WTC11 (cell line): Measurements from ENCODE around the gene ITPK1. TPM values are rescaled to one million over a fixed set of nuclear protein-coding genes. Genes with fewer than 3 reads are reported as not detected.

Experiments used
- ATAC-seq: fragments of 200-7000 bp; cut with Tn5 transposase; 2 replicates; pipeline ENCODE4 v1.10.0; 2021; ENCODE audit warnings: mild to moderate bottlenecking, moderate library complexity
- CTCF ChIA-PET: fragments of 300-600 bp; sonication (Branson Sonifier 250); formaldehyde crosslinking; loops from one replicate; lab custom pipeline; 2021; ENCODE audit warnings: antibody characterized with exemption; lab: Charles Lee
- POLR2A ChIA-PET: fragments of 350-600 bp; sonication (Branson Sonifier 250); formaldehyde crosslinking; loops from one replicate; lab custom pipeline; 2021; ENCODE audit warnings: antibody characterized with exemption; lab: Charles Lee
- DNase-seq: peaks from one replicate; pipeline ENCODE4 v3.0.0; 2021; ENCODE audit warnings: low spot score
- H3K27ac Mint-ChIP-seq: 2 replicates; pipeline ENCODE4 v1.8.0; 2021; ENCODE audit warnings: mixed read lengths
- H3K27me3 Mint-ChIP-seq: 2 replicates; pipeline ENCODE4 v1.8.0; 2021; ENCODE audit warnings: low read depth, mild to moderate bottlenecking, moderate library complexity, mixed read lengths
- H3K36me3 Mint-ChIP-seq: 2 replicates; pipeline ENCODE4 v1.8.0; 2021; ENCODE audit warnings: mixed read lengths
- H3K4me1 Mint-ChIP-seq: 2 replicates; pipeline ENCODE4 v1.8.0; 2022; ENCODE audit warnings: mixed read lengths
- H3K4me3 Mint-ChIP-seq: 2 replicates; pipeline ENCODE4 v1.8.0; 2021; ENCODE audit warnings: mild to moderate bottlenecking, moderate library complexity, mixed read lengths
- H3K9me3 Mint-ChIP-seq: 2 replicates; pipeline ENCODE4 v1.8.0; 2021; ENCODE audit warnings: mixed read lengths
- ATF1 ChIP-seq: sonication (generic); formaldehyde crosslinking; IDR thresholded peaks from 2 replicates; pipeline ENCODE4 v1.8.1; 2023; ENCODE audit warnings: mild to moderate bottlenecking, moderate library complexity, missing genetic modification reagents
- ESRRA ChIP-seq: sonication (generic); formaldehyde crosslinking; IDR thresholded peaks from 2 replicates; pipeline ENCODE4 v1.8.1; 2022; ENCODE audit warnings: mild to moderate bottlenecking, missing genetic modification reagents, borderline replicate concordance
- KAT7 ChIP-seq: sonication (generic); formaldehyde crosslinking; IDR thresholded peaks from 2 replicates; pipeline ENCODE4 v1.8.1; 2023; ENCODE audit warnings: missing genetic modification reagents, mild to moderate bottlenecking, borderline replicate concordance
- OVOL2 ChIP-seq: fragments of 250-450 bp; sonication (Bioruptor Pico); IDR thresholded peaks from 2 replicates; pipeline ENCODE4 v1.9.0; 2021; ENCODE audit warnings: mild to moderate bottlenecking, borderline replicate concordance
- RELA ChIP-seq: sonication (generic); formaldehyde crosslinking; IDR thresholded peaks from 2 replicates; pipeline ENCODE4 v1.8.1; 2022; ENCODE audit warnings: missing genetic modification reagents, mild to moderate bottlenecking, borderline replicate concordance
- SP1 ChIP-seq: sonication (generic); formaldehyde crosslinking; conservative IDR thresholded peaks from 2 replicates; pipeline ENCODE4 v1.8.1; 2022; ENCODE audit warnings: missing genetic modification reagents
- TEAD4 ChIP-seq: sonication (generic); formaldehyde crosslinking; IDR thresholded peaks from 2 replicates; pipeline ENCODE4 v1.8.0; 2022; ENCODE audit warnings: mild to moderate bottlenecking, missing genetic modification reagents
- TP53 ChIP-seq: sonication (generic); formaldehyde crosslinking; IDR thresholded peaks from 2 replicates; pipeline ENCODE4 v1.8.1; 2023; ENCODE audit warnings: mild to moderate bottlenecking, missing genetic modification reagents
- ZNF121 ChIP-seq: sonication (generic); formaldehyde crosslinking; IDR thresholded peaks from 2 replicates; pipeline ENCODE4 v1.8.0; 2023; ENCODE audit warnings: missing genetic modification reagents
- ZNF423 ChIP-seq: fragments of 250-450 bp; sonication (Bioruptor Pico); IDR thresholded peaks from 2 replicates; pipeline ENCODE4 v2.1.2; 2022; ENCODE audit warnings: mild to moderate bottlenecking, moderate library complexity
- total RNA-seq: library from RNA; stranded (reverse); gene quantifications from 3 replicates; pipeline ENCODE4 v1.2.3, GENCODE V29; 2021
- TF ChIP-seq, protein P1 (sequence below): sonication (generic); formaldehyde crosslinking; IDR thresholded peaks from 2 replicates; pipeline ENCODE4 v1.8.0; 2022; ENCODE audit warnings: mild to moderate bottlenecking, missing genetic modification reagents
- TF ChIP-seq, protein P2 (sequence below): sonication (generic); formaldehyde crosslinking; IDR thresholded peaks from 2 replicates; pipeline ENCODE4 v1.8.1; 2023; ENCODE audit warnings: mild to moderate bottlenecking, missing genetic modification reagents
- TF ChIP-seq, protein P3 (sequence below): sonication (generic); formaldehyde crosslinking; IDR thresholded peaks from 2 replicates; pipeline ENCODE4 v1.8.1; 2022; ENCODE audit warnings: mild to moderate bottlenecking, moderate library complexity, missing genetic modification reagents
- TF ChIP-seq, protein P4 (sequence below): sonication (generic); formaldehyde crosslinking; IDR thresholded peaks from 2 replicates; pipeline ENCODE4 v1.8.0; 2023; ENCODE audit warnings: missing genetic modification reagents
- TF ChIP-seq, protein P5 (sequence below): sonication (generic); formaldehyde crosslinking; IDR thresholded peaks from 2 replicates; pipeline ENCODE4 v1.8.1; 2023; ENCODE audit warnings: mild to moderate bottlenecking, missing genetic modification reagents

ITPK1 gene
- total RNA-seq, 1 experiment from 2014 or later: 144 TPM

DNA sequence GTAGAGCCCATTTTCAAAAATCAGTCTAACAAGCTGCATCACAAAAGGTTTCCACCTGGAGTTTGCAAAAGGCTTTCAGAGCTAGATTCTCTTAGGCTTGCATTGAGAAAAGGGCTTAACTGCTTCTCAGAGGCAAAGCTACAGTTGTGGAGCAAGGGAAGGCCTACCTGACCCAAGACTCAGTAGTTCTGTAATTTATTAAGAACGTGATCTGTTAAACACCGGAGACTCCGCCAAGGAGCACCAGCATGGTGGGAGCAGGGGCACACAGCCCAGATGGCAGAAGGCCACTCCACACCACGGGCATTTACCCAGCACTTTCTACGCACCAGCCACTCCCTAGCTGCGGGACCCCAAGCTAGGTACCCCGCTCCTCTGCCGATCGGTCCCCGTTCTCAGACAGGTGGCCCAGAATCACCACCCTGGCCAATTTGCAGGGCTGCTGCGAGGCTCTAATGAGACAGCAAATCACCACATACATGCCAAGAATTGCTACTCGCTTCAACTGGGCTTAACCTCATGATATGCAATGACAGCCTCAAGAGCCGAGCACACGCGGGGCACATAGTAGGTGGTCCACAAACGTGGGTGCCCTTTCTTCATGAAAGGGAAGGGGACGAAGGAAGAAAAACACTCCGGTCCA lies 1.5 kb downstream of the ITPK1 start (continued):
- TF ChIP-seq TP53 (CRISPR knock-in tag): no peak
- TF ChIP-seq OVOL2 (CRISPR knock-in tag): no peak
- TF ChIP-seq, protein P1, sequence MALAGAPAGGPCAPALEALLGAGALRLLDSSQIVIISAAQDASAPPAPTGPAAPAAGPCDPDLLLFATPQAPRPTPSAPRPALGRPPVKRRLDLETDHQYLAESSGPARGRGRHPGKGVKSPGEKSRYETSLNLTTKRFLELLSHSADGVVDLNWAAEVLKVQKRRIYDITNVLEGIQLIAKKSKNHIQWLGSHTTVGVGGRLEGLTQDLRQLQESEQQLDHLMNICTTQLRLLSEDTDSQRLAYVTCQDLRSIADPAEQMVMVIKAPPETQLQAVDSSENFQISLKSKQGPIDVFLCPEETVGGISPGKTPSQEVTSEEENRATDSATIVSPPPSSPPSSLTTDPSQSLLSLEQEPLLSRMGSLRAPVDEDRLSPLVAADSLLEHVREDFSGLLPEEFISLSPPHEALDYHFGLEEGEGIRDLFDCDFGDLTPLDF (CRISPR knock-in tag): no peak
- TF ChIP-seq RELA (CRISPR knock-in tag): no peak
- no peak for TF ChIP-seq ATF1
- TF ChIP-seq, protein P2, sequence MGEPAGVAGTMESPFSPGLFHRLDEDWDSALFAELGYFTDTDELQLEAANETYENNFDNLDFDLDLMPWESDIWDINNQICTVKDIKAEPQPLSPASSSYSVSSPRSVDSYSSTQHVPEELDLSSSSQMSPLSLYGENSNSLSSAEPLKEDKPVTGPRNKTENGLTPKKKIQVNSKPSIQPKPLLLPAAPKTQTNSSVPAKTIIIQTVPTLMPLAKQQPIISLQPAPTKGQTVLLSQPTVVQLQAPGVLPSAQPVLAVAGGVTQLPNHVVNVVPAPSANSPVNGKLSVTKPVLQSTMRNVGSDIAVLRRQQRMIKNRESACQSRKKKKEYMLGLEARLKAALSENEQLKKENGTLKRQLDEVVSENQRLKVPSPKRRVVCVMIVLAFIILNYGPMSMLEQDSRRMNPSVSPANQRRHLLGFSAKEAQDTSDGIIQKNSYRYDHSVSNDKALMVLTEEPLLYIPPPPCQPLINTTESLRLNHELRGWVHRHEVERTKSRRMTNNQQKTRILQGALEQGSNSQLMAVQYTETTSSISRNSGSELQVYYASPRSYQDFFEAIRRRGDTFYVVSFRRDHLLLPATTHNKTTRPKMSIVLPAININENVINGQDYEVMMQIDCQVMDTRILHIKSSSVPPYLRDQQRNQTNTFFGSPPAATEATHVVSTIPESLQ: no peak
- no peak for TF ChIP-seq KAT7
- TF ChIP-seq, protein P3, sequence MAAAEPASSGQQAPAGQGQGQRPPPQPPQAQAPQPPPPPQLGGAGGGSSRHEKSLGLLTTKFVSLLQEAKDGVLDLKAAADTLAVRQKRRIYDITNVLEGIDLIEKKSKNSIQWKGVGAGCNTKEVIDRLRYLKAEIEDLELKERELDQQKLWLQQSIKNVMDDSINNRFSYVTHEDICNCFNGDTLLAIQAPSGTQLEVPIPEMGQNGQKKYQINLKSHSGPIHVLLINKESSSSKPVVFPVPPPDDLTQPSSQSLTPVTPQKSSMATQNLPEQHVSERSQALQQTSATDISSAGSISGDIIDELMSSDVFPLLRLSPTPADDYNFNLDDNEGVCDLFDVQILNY (CRISPR knock-in tag): no peak
- TF ChIP-seq SP1 (CRISPR knock-in tag): no peak
- TF ChIP-seq ESRRA (CRISPR knock-in tag): no peak

DNA sequence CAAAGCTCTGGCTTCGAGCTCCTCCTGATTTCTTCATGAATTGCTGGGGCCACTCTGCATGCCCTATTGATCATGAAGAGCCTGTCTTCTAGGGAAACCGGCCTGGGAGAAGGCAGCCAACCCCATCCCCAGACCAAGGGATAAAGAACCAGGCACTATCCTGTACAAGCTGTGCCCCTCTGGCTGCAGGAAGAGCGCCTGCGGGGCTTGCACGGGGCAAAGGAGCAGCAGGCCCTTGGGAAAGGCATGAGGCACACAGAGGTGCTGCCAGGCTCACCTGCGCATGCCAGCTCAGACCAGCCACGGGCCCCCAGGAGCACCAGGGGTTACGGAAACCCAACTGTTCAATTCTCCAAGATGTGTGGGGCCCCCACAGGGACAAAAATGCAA lies 2.1 kb downstream of the ITPK1 start:
- peak; percentile 28 for DNase-seq
- H3K36me3 Mint-ChIP-seq: no peaks in the 10 kb centered on the region
- ChIA-PET POLR2A (interaction anchor here (0.5 to 3.1 kb wide), 5 partner anchors 19 to 366 kb away, joined by 3 to 9 read pairs (median 3); partner anchors contain the start of genes GON7, LYSET, MOAP1 and UBR7), CTCF (interaction anchor here (0.6 to 5.4 kb wide), 78 partner anchors 7 to 826 kb away, joined by 3 to 131 read pairs (median 5); partner anchors contain the start of genes GON7, LYSET, MOAP1 and UBR7)
- no peaks in the 10 kb centered on the region for H3K9me3 Mint-ChIP-seq
- peak overlapping the region; percentile 96; the same call in 1 of the 2 replicates for H3K27ac Mint-ChIP-seq
- peak overlapping the region; percentile 86 for H3K4me3 Mint-ChIP-seq
- ATAC-seq: peak; percentile 3
- no peaks in the 10 kb centered on the region; the same call in 1 of the 2 replicates for H3K27me3 Mint-ChIP-seq
- peaks cover 56% of the 10 kb centered on the region for H3K4me1 Mint-ChIP-seq
- TF ChIP-seq TEAD4 (CRISPR knock-in tag) (no peak), SP1 (CRISPR knock-in tag) (0 out of 2 replicates have a peak, but pooled peaks have one; percentile 30), ZNF121 (CRISPR knock-in tag) (peak; percentile 50; the same call in 1 of the 2 replicates), ZNF423 (CRISPR knock-in tag) (peak; percentile 78)
- TF ChIP-seq, protein P4, sequence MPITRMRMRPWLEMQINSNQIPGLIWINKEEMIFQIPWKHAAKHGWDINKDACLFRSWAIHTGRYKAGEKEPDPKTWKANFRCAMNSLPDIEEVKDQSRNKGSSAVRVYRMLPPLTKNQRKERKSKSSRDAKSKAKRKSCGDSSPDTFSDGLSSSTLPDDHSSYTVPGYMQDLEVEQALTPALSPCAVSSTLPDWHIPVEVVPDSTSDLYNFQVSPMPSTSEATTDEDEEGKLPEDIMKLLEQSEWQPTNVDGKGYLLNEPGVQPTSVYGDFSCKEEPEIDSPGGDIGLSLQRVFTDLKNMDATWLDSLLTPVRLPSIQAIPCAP: no peak
- TF ChIP-seq, protein P5, sequence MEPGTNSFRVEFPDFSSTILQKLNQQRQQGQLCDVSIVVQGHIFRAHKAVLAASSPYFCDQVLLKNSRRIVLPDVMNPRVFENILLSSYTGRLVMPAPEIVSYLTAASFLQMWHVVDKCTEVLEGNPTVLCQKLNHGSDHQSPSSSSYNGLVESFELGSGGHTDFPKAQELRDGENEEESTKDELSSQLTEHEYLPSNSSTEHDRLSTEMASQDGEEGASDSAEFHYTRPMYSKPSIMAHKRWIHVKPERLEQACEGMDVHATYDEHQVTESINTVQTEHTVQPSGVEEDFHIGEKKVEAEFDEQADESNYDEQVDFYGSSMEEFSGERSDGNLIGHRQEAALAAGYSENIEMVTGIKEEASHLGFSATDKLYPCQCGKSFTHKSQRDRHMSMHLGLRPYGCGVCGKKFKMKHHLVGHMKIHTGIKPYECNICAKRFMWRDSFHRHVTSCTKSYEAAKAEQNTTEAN (CRISPR knock-in tag): no peak
- TF ChIP-seq, protein P1 (CRISPR knock-in tag): no peak
